NCI-H526 treated with DMSO at 0.1 percent for 48 hours (cell line): Measurements from ENCODE around the gene DHX29.
"Not testable (repeated sequence)": the region's sequence is repeated elsewhere in the genome, so short reads cannot be mapped to it uniquely, and the experiment has no call there.

Source experiments
- DNase-seq: peaks from one replicate; lab custom pipeline; 2025; lab: John Stamatoyannopoulos, UW

Gene DHX29, protein sequence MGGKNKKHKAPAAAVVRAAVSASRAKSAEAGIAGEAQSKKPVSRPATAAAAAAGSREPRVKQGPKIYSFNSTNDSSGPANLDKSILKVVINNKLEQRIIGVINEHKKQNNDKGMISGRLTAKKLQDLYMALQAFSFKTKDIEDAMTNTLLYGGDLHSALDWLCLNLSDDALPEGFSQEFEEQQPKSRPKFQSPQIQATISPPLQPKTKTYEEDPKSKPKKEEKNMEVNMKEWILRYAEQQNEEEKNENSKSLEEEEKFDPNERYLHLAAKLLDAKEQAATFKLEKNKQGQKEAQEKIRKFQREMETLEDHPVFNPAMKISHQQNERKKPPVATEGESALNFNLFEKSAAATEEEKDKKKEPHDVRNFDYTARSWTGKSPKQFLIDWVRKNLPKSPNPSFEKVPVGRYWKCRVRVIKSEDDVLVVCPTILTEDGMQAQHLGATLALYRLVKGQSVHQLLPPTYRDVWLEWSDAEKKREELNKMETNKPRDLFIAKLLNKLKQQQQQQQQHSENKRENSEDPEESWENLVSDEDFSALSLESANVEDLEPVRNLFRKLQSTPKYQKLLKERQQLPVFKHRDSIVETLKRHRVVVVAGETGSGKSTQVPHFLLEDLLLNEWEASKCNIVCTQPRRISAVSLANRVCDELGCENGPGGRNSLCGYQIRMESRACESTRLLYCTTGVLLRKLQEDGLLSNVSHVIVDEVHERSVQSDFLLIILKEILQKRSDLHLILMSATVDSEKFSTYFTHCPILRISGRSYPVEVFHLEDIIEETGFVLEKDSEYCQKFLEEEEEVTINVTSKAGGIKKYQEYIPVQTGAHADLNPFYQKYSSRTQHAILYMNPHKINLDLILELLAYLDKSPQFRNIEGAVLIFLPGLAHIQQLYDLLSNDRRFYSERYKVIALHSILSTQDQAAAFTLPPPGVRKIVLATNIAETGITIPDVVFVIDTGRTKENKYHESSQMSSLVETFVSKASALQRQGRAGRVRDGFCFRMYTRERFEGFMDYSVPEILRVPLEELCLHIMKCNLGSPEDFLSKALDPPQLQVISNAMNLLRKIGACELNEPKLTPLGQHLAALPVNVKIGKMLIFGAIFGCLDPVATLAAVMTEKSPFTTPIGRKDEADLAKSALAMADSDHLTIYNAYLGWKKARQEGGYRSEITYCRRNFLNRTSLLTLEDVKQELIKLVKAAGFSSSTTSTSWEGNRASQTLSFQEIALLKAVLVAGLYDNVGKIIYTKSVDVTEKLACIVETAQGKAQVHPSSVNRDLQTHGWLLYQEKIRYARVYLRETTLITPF (N-terminal part only)

DNA sequence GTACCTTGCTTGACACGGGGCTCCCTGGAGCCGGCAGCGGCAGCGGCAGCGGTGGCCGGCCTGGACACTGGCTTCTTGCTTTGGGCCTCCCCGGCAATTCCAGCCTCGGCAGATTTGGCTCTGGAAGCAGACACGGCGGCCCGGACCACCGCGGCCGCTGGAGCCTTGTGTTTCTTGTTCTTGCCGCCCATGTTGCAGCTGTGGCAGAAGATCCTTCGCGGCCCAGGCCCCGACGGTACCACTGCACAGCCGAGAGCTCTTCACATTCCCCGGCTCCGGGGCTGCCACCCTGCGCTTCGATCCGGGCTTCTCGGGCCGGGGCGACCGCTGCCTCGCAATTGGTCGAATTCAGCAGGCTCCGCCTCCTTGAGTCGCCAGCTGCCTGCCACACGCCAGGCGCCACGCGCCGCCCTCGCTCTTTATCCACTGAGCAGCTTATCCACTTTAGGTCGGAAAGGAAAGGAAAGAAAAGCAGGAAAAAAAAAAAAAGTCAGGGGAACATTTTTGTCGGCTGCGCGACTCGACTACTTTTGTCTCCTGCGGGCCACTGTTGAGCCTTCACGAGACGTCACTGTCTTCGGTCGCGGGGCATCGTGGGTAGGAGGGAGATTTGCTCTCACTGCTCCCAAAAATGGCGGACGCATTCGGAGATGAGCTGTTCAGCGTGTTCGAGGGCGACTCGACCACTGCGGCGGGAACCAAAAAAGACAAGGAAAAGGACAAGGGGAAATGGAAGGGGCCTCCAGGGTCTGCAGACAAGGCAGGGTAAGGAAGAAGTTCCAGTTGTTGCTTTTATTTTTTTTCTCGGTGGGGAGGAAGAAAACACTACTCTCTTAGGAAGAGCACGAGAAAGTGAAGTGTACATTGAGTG, at the start of gene DHX29, which contains the start of gene MTREX:
TSS of gene DHX29 (minus strand) at position 312 of the 871 bp plus-strand sequence. CDS start at position 191, 121 bp downstream.
TSS of gene MTREX (plus strand) at position 607 of the 871 bp plus-strand sequence. CDS start at position 632, 25 bp downstream.
- peak; percentile 69 for DNase-seq

DNA sequence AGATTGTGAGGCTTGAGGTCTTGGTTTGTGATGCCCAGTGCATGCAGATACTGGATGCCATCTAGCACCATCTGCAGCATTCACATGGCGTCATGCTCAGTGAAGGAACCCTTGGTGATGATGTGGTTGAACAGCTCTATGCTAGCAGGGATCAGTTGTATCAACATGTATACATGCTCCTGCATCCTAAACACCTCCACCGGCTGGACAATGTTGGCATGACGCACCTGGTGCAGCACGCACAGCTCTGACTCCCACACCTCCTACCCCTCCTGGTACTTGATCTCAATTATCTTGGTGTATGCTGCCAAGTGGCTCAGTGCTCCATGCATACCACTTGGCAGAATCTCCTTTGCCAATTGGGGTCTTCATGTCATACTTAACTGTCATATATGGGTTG, 49.4 kb upstream of the DHX29 start:
- no peak for DNase-seq

DNA sequence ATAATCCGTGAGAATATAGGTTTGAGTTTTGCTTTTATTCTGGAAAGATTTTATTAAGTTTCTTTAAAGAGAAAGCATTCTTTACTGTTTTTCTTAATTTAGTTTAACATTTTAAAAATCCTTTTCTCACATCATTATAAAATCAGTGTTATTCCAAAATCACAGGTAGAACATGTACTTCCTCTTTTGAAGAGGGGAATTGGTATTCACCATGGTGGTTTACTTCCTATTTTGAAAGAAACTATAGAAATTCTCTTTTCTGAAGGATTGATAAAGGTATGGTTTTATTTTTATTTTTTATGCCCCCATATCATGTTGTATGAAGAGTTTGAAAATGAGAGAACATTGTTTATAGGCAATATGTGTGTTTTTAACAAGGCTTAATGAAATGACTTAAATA, 43.3 kb upstream of the DHX29 start:
- DNase-seq = no peak

DNA sequence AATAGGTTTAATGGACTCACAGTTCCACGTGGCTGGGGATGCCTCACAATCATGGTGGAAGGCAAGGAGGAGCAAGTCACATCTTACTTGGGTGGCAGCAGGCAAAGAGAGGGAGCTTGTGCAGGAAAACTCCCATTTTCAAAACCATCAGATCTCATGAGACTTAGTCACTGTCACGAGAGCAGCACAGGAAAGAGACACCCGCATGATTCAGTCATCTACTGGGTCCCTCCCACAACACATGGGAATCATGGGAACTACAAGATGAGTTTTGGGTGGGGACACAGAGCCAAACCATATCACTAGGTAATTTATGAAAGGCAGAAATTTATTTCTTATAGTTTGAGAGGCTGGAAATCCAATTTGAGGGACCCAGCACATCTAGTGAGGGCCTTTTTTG, 40.3 kb upstream of the DHX29 start:
- no peak for DNase-seq

DNA sequence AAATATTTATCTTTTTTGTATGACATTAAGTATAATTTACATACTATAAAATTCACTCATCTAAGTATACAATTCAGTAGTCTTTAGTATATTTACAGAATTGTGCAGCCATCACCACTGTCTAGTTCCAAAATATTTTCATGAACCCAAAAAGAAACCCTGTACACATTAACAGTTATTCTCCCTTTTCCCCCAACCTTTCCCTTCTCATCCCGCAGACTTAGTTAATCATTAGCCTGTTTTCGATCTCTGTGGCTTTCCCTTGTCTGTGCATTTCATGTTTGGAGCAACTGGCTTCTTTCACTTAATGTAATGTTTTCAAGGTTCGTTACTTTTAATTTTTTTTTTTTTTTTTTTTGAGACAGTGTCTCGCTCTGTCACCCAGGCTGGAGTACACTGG, 37.8 kb upstream of the DHX29 start:
- no peak for DNase-seq

DNA sequence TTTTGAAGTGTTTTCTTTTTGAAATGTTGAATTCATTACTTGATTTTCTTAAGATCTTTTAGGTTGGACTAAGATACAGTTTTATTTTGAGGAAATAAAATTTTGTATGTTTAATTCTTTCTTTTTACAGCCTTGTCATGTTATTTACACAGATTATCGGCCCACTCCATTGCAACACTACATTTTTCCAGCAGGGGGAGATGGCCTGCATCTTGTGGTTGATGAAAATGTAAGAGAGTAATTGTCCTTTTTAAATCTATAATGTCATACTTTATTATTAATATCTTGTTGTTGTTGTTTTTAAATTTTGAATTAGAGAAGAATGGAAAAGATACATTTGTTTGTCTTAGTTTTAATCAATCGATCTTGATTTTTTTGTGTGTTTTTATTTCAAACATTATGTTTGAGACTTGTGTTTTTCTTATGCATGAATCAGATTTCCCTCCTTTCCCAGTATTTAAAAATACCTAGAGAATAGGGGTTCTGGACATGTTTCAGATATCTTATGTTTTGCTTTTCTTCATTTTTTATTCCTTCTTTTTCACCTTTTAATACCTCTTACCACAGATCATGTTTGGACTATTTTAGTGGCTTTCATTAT, 37.0 kb upstream of the DHX29 start:
- no peak for DNase-seq

DNA sequence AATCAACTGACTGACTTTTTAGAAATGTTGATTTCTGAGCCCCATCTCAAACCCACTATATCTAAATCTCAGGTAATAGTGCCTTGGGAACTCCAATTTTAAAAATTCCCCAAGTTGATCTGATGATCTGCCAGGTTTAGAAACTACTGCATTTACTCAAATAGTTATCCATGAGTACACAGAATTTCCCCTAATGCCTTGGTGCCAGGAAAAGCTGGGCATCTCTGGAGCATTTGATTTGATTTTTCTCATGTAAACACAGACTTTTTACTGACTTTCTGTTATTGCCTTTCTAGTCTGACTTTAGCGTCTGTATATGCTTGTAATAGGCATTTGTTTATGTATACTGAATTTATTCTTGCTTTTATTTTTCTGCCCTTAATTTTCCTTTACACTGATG, 36.1 kb upstream of the DHX29 start:
- DNase-seq = no peak

DNA sequence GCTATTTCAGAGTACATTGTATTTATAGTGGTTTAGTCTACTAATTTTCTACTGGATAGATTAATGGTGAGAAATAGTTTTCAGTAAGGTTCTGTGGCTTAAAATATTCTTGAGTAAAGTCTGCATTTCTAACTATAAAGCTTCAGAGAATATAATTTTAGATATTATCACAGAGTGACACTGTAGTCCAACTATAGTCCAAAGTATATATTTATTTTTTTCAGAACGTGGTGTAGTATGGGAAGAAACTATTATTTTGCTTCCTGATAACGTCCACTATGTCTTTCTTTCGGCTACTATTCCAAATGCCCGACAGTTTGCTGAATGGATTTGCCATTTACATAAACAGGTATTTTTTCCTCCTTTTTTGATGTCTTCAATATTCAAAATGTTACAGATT, 35.6 kb upstream of the DHX29 start:
- DNase-seq = no peak

DNA sequence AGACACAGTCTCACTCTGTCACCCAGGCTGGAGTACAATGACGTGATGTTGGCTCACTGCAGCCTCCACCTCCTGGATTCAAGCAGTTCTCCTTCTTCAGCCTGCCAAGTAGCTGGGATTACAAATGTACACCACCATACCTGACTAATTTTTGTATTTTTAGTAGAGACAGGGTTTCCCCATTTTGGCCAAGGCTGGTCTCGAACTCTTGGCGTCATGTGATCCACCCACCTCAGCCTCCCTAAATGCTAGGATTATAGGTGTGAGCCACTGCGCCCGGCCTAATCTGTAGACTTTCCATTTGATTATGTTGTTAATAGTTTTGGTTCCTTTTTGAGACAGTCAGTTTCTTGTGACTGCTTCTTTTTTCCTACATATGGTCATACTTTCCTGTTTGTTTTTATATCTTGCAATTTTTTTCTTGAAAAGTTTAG, 31.3 kb upstream of the DHX29 start:
- DNase-seq = no peak

DNA sequence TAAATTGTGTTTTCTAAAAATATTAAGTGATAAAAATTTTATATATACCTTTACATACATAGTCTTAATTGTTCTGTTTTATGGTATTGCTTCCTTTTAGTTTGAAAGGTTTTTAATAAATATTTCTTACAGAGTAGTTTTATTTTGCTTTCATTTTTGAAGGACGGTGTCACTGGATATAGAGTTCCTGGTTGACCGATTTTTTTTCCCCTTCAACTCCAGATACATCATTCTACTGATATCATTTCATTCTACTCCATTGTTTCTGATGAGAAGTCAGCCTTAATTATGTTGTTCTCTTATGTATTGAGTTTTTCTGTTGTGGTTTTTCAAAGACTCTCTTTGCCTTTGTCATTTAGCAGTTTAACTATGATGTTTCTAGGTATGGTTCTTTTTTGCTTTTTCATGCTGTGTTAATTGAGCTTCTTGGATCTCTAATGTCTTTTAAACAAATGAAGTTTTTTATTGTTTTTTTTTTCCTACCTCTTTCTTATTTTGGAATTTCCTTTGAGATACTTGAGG, 30.7 kb upstream of the DHX29 start:
- no peak for DNase-seq

DNA sequence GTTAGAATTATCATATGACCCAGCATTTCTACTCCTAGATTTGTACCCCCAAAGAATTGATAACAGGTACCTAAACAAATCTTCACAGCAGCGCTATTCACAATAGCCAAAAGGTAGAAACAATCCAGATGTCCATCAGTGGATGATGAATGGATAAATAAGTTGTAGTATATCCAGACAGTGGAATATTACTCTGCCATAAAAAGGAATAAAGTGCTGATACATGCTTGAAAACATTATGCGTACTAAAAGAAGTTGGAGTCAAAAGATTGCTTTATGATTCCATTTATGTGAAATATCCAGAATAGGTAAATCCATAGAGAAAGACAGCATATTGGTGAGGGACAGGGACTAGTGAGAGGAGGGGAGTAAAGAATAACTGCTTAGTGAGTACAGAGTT, 26.3 kb upstream of the DHX29 start:
- DNase-seq = no peak

DNA sequence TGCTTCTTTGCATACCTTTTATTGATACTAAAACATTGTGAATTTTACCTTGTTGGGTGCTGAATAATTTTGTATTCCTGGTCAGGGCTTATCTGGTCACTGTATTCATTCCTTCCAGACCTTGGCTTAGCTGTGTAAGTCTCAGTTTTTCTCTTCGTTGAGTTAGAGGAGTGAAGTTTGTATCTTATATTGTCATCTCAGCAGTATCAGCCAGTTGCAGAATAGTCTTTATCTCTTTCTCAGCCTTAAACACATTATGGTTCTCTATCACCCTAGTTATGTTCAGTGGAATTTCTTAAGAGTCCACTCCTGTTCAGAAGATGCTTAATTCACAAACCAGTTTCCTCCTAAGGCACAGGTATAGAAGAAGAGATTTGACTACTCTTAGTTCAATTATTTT, 25.5 kb upstream of the DHX29 start:
- no peak for DNase-seq

DNA sequence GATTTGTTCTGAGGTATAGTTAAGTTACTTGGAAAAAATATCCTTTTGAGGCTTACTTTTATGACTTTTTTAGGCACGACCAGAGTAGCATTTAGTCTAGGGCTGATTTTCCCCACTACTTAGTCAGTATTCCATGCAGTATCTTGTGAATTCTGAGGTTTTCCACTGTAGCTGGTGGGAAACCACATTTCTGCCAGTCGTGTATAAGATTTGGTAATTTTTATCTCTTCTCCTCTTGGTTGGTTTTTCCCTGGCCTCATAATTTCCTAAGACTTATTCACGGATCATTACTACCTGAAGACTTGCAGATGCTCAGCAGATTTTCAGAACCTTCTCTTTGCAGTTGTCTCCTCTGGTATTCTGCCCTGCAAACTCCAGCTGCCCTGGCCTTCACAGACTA, 23.8 kb upstream of the DHX29 start:
- no peak for DNase-seq

DNA sequence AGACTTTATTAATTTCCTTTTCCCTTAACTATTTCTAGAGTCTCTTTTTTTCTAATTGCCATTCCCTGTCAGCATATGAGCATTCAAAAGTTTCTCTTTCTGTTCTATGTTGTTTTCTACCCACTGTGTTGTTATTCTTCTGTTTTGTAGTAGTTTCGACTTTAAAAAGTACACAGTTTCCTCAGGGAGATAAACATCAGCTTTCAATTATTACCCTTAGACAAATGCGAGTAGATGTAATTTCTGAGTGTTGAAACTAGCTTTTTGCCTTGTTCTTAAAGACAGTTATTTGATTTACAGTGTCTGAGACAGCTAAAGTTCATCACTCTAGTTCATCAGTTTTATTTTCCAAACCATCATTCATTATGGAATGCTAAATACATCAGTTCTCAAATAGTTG, 19.8 kb upstream of the DHX29 start:
- no peak for DNase-seq

DNA sequence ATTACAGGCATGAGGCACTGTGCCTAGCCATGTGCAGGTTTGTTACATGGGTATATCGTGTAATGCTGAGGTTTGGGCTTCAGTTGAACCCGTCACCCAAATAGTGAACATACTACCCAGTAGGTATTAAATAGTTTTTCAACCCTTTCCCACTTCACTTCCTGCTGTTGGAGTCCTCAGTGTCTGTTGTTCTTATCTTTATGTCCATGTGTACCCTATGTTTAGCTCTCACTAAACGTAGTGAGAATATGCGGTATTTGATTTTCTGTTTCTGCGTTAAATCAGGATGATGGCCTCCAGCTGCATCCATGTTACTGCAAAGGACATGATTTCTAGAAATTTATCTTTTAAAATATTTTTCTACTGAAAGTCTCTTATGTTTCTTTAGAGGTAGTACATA, 18.1 kb upstream of the DHX29 start:
- no peak for DNase-seq

DNA sequence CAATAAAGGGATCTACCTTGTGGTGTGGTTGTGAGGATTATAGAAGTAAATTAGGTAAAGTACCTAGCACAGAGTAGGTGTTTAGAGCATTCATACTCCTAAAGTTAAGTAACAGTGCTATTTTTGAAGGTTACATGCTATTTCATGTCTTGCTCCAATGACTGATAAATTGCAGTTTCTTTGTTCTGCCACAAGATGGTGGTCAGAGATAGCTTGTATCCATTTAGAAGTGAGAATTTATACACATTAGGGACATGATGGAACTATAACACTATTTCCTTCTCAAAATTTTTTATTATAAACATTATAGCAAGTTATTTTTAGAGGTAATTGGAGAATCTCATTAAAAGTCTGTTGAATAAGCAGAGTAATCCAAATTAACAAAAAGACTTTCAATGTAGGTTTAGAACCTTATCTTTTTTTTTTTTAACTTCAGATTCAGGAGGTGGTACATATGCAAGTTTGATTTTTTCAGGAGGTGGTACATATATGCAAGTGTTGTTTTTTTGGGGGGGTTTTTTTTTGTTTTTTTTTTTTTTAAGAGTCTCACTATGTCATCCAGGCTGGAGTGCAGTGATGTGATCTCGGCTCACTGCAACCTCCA, 17.4 kb upstream of the DHX29 start:
- DNase-seq = no peak

DNA sequence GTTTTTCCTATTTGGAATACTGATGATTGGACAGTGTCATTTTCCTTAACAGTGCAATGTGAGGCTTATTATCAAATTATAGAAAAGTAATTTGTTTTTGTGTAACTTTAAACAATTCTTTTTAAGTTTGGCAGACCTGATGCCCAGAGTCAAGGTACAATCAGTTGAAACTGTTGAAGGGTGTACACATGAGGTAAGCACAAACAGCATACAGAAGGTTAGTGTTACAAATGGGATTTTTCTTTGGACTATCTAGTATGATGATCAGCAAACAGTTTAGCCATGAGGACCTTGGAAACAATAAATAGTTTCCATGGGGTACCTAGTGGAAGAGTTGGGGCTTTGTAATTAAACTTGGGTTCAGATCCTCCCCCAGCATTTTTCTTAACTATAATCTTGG, 16.5 kb upstream of the DHX29 start:
- DNase-seq = no peak

DNA sequence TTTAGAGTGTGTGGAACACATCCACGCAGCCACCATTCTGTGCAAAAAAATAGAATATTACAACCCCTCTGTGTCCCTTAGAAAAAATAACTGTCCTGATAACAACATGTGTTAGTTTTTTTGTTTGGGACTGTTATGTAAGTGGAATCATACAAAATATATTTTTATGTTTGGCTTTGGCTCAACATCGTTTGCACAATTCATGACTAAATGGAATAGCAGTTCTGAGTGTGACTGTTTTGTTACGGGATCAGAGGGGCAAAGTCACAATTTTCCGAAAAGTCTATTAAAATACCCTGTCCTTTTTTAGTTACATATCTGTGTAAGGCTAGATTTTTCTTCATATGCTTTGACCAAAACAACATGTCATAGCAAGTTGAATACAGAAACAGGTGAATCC, 13.1 kb upstream of the DHX29 start:
- no peak for DNase-seq

DNA sequence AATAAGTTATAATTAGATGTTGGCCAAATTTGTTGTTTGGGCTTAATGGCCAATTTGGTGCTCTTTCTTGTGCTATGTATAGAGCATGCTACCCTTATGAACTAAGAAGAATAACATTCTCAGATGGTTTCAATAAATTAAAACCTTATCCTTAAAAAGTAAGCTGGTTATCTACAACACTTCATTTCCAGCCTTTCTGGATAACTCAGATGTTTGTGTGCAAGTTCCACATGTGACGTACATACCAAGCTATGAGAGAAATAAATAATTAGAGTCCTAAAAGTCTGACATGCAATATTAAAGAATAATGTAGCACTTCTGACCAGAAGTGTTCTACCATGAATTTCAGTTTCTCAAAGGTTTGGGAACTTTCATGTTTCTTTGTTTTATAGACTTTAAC, 12.0 kb upstream of the DHX29 start:
- no peak for DNase-seq

DNA sequence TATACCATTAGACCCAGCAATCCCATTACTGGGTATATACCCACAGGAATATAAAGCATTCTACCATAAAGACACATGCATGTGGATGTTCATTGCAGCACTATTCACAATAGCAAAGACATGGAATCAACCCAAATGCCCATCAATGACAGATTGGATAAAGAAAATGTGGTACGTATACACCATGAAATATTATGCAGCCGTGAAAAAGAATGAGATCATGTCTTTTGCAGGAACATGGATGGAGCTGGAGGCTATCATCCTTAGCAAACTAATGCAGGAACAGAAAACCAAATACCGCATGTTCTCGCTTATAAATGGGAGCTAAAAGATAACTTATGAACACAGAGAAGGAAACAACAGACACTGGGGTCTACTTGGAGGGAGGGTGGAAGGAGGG, 10.7 kb upstream of the DHX29 start:
- DNase-seq = not testable (repeated sequence)
